T-helper 17 cell (primary cell): ENCODE data around the gene CRK. TPM values are rescaled to one million over a fixed set of nuclear protein-coding genes. Genes with fewer than 3 reads are reported as not detected.
A peak's percentile ranks its signal among the peaks of the same experiment; 100 is the strongest.

ENCODE experiments used
- ATAC-seq: fragments of 150-1000 bp; cut with Tn5 transposase; 2 replicates; pipeline ENCODE4 v1.10.0; 2021; ENCODE audit warnings: mild to moderate bottlenecking, moderate library complexity
- DNase-seq, 3 donors: peaks; one replicate each; pipeline versions ENCODE4 v3.0.0 to v3.0.0-alpha.2; 2020 to 2021
- H3K9me3 ChIP-seq: one replicate; pipeline ENCODE4 v1.7.0; 2013; ENCODE audit warnings: low read length, mild to moderate bottlenecking; ENCODE audit not compliant: control insufficient read depth, poor library complexity, severe bottlenecking
- H3K27ac Mint-ChIP-seq: one replicate; pipeline ENCODE4 v1.8.0; 2022; ENCODE audit warnings: mild to moderate bottlenecking, moderate library complexity, mixed read lengths
- H3K27me3 Mint-ChIP-seq: one replicate; pipeline ENCODE4 v1.8.0; 2022; ENCODE audit warnings: mixed read lengths
- H3K36me3 Mint-ChIP-seq: one replicate; pipeline ENCODE4 v1.8.0; 2022; ENCODE audit warnings: low read depth, mixed read lengths
- H3K4me1 Mint-ChIP-seq: one replicate; pipeline ENCODE4 v1.8.0; 2022; ENCODE audit warnings: mild to moderate bottlenecking, mixed read lengths
- H3K4me3 Mint-ChIP-seq: one replicate; pipeline ENCODE4 v1.8.0; 2022; ENCODE audit warnings: mild to moderate bottlenecking, moderate library complexity, mixed read lengths
- total RNA-seq, 4 donors: library from RNA in 2 of 4; stranded (reverse) in 2 of 4; gene quantifications; one replicate each; pipeline ENCODE4 v1.2.3 and lab custom pipeline; 2022 to 2026

Gene CRK
- total RNA-seq, 2 donors from 2014 or later: 14.8 to 17.4 TPM

GRCh38 chr17:1492249-1493206 lies 36.5 kb upstream of the CRK start, which contains the start of gene MYO1C:
TSS of gene MYO1C (minus strand) at chr17:1492686. CDS start at chr17:1492487, 199 bp downstream.
- no peaks in the 10 kb centered on the region for H3K9me3 ChIP-seq
- peak within 1 kb of the TSS; percentile 93 for H3K4me3 Mint-ChIP-seq
- no peak for DNase-seq
- no peaks in the 10 kb centered on the region for H3K36me3 Mint-ChIP-seq
- peak within 1 kb of the TSS; percentile 81 for H3K27ac Mint-ChIP-seq
- ATAC-seq: no peak
- H3K4me1 Mint-ChIP-seq: peaks cover 16% of the 10 kb centered on the region
- H3K27me3 Mint-ChIP-seq: no peaks in the 10 kb centered on the region

GRCh38 chr17:1491443-1492248 lies 35.6 kb upstream of the CRK start:
- no peaks in the 10 kb centered on the region for H3K9me3 ChIP-seq
- ATAC-seq (peak; percentile 46), DNase-seq (peak in 2 of 3 donors; percentile 49 to 57)
- H3K27me3 Mint-ChIP-seq: no peaks in the 10 kb centered on the region
- peaks cover 21% of the 10 kb centered on the region for H3K4me1 Mint-ChIP-seq
- H3K27ac Mint-ChIP-seq: peak overlapping the region; percentile 81
- H3K4me3 Mint-ChIP-seq: peak overlapping the region; percentile 93
- no peaks in the 10 kb centered on the region for H3K36me3 Mint-ChIP-seq

- no peaks in the 10 kb centered on the region for H3K27me3 Mint-ChIP-seq
- DNase-seq (peak; percentile 40 to 62 (median 54)), ATAC-seq (peak; percentile 61)
- H3K4me3 Mint-ChIP-seq: peak overlapping the region; percentile 87
- H3K27ac Mint-ChIP-seq: peak overlapping the region; percentile 79
- peaks cover 25% of the 10 kb centered on the region for H3K4me1 Mint-ChIP-seq
- H3K36me3 Mint-ChIP-seq: no peaks in the 10 kb centered on the region
- no peaks in the 10 kb centered on the region for H3K9me3 ChIP-seq
Observed at GRCh38 chr17:1490643-1491442, 34.8 kb upstream of the CRK start.

- DNase-seq (no peak), ATAC-seq (no peak)
- peaks cover 27% of the 10 kb centered on the region for H3K4me1 Mint-ChIP-seq
- no peaks in the 10 kb centered on the region for H3K27me3 Mint-ChIP-seq
- H3K36me3 Mint-ChIP-seq: no peaks in the 10 kb centered on the region
- peak overlapping the region; percentile 90 for H3K4me3 Mint-ChIP-seq
- H3K9me3 ChIP-seq: no peaks in the 10 kb centered on the region
- peak overlapping the region; percentile 79 for H3K27ac Mint-ChIP-seq
Observed at GRCh38 chr17:1488826-1489270, 32.8 kb upstream of the CRK start.

- Mint-ChIP-seq H3K27ac (peak overlapping the region; percentile 84), H3K27me3 (no peaks in the 10 kb centered on the region)
Observed at GRCh38 chr17:1487939-1488825, 32.1 kb upstream of the CRK start.

GRCh38 chr17:1486802-1487695 lies 31.0 kb upstream of the CRK start:
- H3K9me3 ChIP-seq: no peaks in the 10 kb centered on the region
- DNase-seq (peak; percentile 65 to 78 (median 74)), ATAC-seq (peak; percentile 58)
- H3K4me1 Mint-ChIP-seq: peaks cover 27% of the 10 kb centered on the region
- no peaks in the 10 kb centered on the region for H3K27me3 Mint-ChIP-seq
- peak overlapping the region; percentile 84 for H3K27ac Mint-ChIP-seq
- H3K36me3 Mint-ChIP-seq: no peaks in the 10 kb centered on the region
- H3K4me3 Mint-ChIP-seq: peak overlapping the region; percentile 90

More at GRCh38 chr17:1487939-1488825, 32.1 kb upstream of the CRK start:
- Mint-ChIP-seq H3K4me1 (peaks cover 27% of the 10 kb centered on the region), H3K36me3 (no peaks in the 10 kb centered on the region), H3K4me3 (peak overlapping the region; percentile 90)
- DNase-seq: peak; percentile 64 to 83 (median 78)
- ATAC-seq: peak; percentile 40
- no peaks in the 10 kb centered on the region for H3K9me3 ChIP-seq

GRCh38 chr17:1485423-1486376 lies 29.7 kb upstream of the CRK start:
- no peaks in the 10 kb centered on the region for H3K27me3 Mint-ChIP-seq
- DNase-seq: peak; percentile 46 to 70 (median 69)
- H3K4me3 Mint-ChIP-seq: peak overlapping the region; percentile 88
- H3K27ac Mint-ChIP-seq: peak overlapping the region; percentile 84
- H3K4me1 Mint-ChIP-seq: peaks cover 29% of the 10 kb centered on the region
- H3K9me3 ChIP-seq: no peaks in the 10 kb centered on the region
- H3K36me3 Mint-ChIP-seq: no peaks in the 10 kb centered on the region
- peak; percentile 48 for ATAC-seq

GRCh38 chr17:1484676-1485422 lies 28.8 kb upstream of the CRK start:
- H3K36me3 Mint-ChIP-seq: no peaks in the 10 kb centered on the region
- peak overlapping the region; percentile 54 for H3K27ac Mint-ChIP-seq
- H3K9me3 ChIP-seq: no peaks in the 10 kb centered on the region
- ATAC-seq (peak; percentile 61), DNase-seq (peak; percentile 51 to 66 (median 63))
- H3K4me3 Mint-ChIP-seq: peak overlapping the region; percentile 88
- no peaks in the 10 kb centered on the region for H3K27me3 Mint-ChIP-seq
- peaks cover 25% of the 10 kb centered on the region for H3K4me1 Mint-ChIP-seq

GRCh38 chr17:1484060-1484535 lies 28.1 kb upstream of the CRK start:
- no peaks in the 10 kb centered on the region for H3K9me3 ChIP-seq
- peak overlapping the region; percentile 36 for H3K4me3 Mint-ChIP-seq
- no peaks in the 10 kb centered on the region for H3K27me3 Mint-ChIP-seq
- DNase-seq (no peak), ATAC-seq (no peak)
- no peaks in the 10 kb centered on the region for H3K36me3 Mint-ChIP-seq
- peak overlapping the region; percentile 54 for H3K27ac Mint-ChIP-seq
- peaks cover 23% of the 10 kb centered on the region for H3K4me1 Mint-ChIP-seq

GRCh38 chr17:1482680-1483079 lies 26.6 kb upstream of the CRK start:
- H3K9me3 ChIP-seq: no peaks in the 10 kb centered on the region
- Mint-ChIP-seq H3K27ac (no peak overlapping the region), H3K4me1 (peaks cover 19% of the 10 kb centered on the region), H3K27me3 (no peaks in the 10 kb centered on the region), H3K36me3 (peaks cover 2% of the 10 kb centered on the region), H3K4me3 (no peak overlapping the region)
- DNase-seq: no peak
- ATAC-seq: no peak
